GM12801 (cell line): ENCODE results near the gene GRID2.

Experiments used
- TF ChIP-seq, protein P1 (sequence below): IDR thresholded peaks from one replicate; pipeline ENCODE4 v1.5.1; 2011; ENCODE audit warnings: control low read depth; ENCODE audit not compliant: insufficient read length; ENCODE audit errors: extremely low read depth

GRID2 gene

DNA sequence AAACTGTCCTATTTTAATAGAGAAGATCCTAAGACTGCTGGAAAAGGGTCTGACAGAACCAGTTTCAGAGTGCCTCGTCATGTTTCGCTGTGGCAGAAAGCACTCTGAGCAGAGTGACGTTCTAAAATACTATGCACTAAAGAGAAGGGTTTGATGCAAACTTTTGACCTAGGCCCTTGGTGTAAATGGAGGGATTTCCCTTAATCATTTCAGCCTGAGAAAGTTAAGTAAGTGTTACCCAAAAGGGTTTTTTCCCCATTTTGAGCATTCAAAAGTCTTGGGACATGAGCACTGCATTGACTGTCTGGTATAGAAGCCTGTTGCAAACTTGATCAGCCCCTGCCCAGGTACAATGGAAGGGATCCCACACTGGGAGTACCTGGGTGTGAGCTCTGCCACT is 1367.3 kb downstream of the GRID2 start:
- TF ChIP-seq, protein P1, sequence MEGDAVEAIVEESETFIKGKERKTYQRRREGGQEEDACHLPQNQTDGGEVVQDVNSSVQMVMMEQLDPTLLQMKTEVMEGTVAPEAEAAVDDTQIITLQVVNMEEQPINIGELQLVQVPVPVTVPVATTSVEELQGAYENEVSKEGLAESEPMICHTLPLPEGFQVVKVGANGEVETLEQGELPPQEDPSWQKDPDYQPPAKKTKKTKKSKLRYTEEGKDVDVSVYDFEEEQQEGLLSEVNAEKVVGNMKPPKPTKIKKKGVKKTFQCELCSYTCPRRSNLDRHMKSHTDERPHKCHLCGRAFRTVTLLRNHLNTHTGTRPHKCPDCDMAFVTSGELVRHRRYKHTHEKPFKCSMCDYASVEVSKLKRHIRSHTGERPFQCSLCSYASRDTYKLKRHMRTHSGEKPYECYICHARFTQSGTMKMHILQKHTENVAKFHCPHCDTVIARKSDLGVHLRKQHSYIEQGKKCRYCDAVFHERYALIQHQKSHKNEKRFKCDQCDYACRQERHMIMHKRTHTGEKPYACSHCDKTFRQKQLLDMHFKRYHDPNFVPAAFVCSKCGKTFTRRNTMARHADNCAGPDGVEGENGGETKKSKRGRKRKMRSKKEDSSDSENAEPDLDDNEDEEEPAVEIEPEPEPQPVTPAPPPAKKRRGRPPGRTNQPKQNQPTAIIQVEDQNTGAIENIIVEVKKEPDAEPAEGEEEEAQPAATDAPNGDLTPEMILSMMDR, result no peak

DNA sequence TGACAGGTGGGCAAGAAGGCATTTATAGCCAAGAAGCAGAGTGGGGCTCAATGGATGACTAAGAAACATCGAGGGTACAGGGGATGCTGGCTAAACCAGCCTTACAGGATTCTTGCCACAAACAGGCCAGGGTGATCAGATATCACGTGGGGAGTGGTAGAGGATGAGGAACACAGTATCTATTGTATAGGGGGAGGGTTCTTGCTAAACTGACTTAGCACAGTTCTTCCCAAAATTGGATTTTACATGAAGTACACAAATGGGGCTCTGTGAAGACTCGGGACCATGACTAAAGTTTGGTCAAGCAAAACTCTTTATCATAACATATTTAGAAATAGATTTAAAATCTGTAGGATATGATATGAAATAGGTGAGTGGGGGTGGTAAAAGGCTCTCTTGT is 1380.8 kb downstream of the GRID2 start:
- TF ChIP-seq, protein P1, result no peak

DNA sequence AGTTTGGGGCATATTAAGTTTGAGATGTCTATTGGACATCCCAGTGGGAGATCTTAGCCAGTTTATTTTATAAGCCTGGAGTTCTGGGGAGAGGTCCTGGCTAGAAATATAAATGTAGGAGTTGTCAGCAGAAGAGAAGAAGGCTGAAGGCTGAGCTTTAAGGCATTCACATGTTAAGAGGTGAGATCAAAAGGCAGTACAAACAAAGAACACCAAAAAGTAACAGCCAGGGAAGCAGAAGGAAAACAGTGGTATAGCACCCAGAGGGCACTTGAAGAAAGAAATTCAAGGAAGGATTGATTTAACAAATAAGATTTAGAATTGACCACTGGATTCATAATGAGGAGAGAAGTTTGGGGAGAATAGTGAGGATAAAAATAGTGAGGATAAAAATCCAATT is 1383.5 kb downstream of the GRID2 start:
- TF ChIP-seq, protein P1, result no peak

DNA sequence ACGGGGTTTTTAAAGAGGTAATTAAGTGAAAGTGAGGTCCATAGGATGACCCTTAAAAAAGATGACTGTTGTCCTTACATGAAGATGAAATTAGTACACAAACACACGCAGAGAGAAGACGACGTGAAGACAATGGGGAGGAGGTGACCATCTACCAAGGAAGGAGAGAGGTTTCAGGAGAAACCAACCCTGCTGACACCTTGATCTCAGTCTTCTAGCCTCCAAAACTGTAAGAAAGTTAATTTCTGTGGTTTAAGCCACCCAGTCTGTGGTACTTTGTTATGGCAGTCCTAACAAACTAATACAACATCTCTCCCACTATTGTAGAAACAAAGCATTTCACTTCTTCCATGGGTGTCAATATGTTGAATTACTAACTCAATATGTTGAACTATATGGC is 1385.2 kb downstream of the GRID2 start:
- TF ChIP-seq, protein P1, result no peak

DNA sequence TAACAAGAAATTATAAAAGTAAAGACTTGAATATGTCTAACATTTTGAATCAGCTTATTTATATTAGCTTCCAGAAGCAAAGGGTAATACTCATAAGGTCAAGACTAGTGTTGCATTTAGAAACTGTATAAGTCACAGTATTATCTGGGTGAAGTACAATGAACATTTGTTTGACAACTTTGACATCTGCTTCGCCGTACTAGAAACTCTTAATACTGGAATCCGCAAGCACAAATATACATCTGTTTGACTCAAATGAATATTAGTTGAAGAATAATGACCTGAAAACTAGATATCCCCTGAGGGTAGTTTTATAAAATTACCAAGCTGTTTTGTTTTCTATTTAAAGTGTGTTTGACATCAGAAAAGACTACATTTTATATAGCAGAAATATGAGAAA is 1389.4 kb downstream of the GRID2 start:
- TF ChIP-seq, protein P1, result no peak

DNA sequence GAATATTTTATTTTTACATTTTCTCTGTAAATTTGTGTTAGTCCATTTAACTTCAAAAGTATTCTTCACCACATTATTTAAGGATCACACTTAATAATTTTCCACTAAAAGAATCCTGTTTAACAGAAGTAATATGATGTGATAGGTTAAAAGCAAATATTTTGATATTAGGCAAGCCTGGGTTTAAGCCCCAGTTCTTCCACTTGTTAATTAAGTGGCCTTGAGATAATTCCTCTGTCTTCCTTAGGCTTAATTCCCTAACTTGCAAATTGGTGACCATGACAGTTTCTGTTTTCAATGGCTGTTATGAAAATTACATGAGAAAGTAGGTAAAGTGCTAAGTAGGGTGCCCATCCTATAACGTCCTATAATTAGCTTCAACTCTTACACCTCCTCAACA is 1394.9 kb downstream of the GRID2 start:
- TF ChIP-seq, protein P1, result no peak

DNA sequence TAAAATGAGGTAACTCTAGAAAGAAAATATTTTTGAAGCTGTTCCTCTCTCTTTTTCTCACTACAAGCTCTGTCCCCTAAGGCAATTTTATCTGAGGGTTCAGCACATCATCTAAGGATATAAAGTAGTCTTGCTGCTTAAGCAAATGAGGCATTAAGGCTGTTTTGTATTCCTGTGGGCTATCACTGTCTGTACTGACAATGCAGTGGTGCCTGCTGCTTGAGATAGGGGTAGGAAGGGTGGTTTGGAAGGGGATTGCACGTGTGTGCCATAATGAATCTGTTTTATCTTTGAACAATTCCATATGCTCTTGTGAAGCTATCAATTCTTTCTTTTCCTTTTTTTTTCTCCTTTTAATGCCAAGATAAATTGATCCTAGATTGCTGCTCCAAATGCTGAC is 1396.8 kb downstream of the GRID2 start:
- TF ChIP-seq, protein P1, result no peak
